Aorta (tissue), 5 donors: Measurements from ENCODE around the gene DMRTC1. TPM values are rescaled to one million over a fixed set of nuclear protein-coding genes. Genes with fewer than 3 reads are reported as not detected.
"Not testable (repeated sequence)": the region's sequence is repeated elsewhere in the genome, so short reads cannot be mapped to it uniquely, and the experiment has no call there.

Source experiments
- ATAC-seq: fragments of 200-7000 bp; cut with Tn5 transposase; one replicate; pipeline ENCODE4 v1.9.1; 2022; ENCODE audit warnings: moderate library complexity; ENCODE audit not compliant: low FRiP score
- DNase-seq, 2 donors: peaks; one replicate each; pipeline ENCODE4 v3.0.0-alpha.2; 2020
- H3K27ac ChIP-seq, 2 donors: one replicate each; pipeline ENCODE4 v1.5.1; 2013; ENCODE audit warnings: low read length in 2 of 2, mild to moderate bottlenecking in 2 of 2, moderate library complexity in 2 of 2, control low read depth in 1 of 2, inconsistent platforms in 1 of 2, low read depth in 1 of 2
- H3K27me3 ChIP-seq, 2 donors: one replicate each; pipeline ENCODE4 v1.6.1; 2013; ENCODE audit warnings: control low read depth in 1 of 2, low read length in 1 of 2, mild to moderate bottlenecking in 1 of 2, moderate library complexity in 1 of 2; ENCODE audit not compliant: insufficient read depth in 2 of 2, control insufficient read depth in 1 of 2
- H3K36me3 ChIP-seq, 2 donors: one replicate each; pipeline ENCODE4 v1.6.1; 2013; ENCODE audit warnings: control low read depth in 1 of 2, low read length in 1 of 2, mild to moderate bottlenecking in 1 of 2; ENCODE audit not compliant: insufficient read depth in 2 of 2, control insufficient read depth in 1 of 2
- H3K4me1 ChIP-seq, 2 donors: one replicate each; pipeline ENCODE4 v1.6.1; 2013; ENCODE audit warnings: low read length in 2 of 2, control low read depth in 1 of 2, mild to moderate bottlenecking in 1 of 2, moderate library complexity in 1 of 2; ENCODE audit not compliant: insufficient read depth in 2 of 2, control insufficient read depth in 1 of 2
- H3K4me3 ChIP-seq, 2 donors: one replicate each; pipeline ENCODE4 v1.5.1; 2013; ENCODE audit warnings: low read length in 2 of 2, control low read depth in 1 of 2, mild to moderate bottlenecking in 1 of 2
- H3K9me3 ChIP-seq: one replicate; pipeline ENCODE4 v1.6.1; 2013; ENCODE audit warnings: mild to moderate bottlenecking, low read length; ENCODE audit not compliant: control insufficient read depth
- WGBS, 2 donors: extraction: QIAGEN DNeasy Blood & Tissue Kit; methylation state at CpG; one replicate each; pipeline ENCODE4 v1.1.7; 2013; 5-methylcytosine and 5-hydroxymethylcytosine counted together
- intact Hi-C, 2 donors: fragments of 100-400 bp; cut with DNase I; formaldehyde crosslinking; loops; one replicate each; pipeline versions ENCODE4 v1.14.2 to v1.15.0; 2022
- long read RNA-seq, 2 donors: library from polyadenylated mRNA; unstranded; transcript quantifications; one replicate each; pipeline ENCODE4 v2.0.0, GENCODE V29; 2020 to 2021
- polyA plus RNA-seq, 2 donors: library from polyadenylated mRNA; stranded (reverse); fragments of 200-250 nt; gene quantifications; one replicate each; pipeline ENCODE4 v1.2.3, GENCODE V29; 2013
- total RNA-seq, 2 donors: library from RNA; stranded (reverse); fragmentation: NEBNext Ultra II Directional; extraction: Animal tissue kit (Norgen Biotek cat#: 25700); gene quantifications; one replicate each; pipeline ENCODE4 v1.2.1, GENCODE V29; 2021
- donor health status: healthy with polysubstance abuse.
- donor health status: Bipolar disorder and iron deficiency.
- donor health status: DM: no; HTN: no; CAD: no.
- donor health status: DM: no; HTN: no; CAD: no.
- donor health status: DM: yes; HTN: yes; CAD: no.

The DMRTC1 gene, protein sequence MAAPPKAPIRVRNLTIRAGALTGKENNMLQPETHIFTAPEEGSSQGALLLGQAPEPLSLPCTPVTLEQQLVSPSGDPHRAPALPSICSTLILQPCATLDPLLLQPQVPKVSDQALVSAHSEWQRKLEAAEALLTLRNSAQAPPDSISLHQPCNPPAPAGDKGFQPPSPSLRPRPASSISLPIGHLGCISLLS
- total RNA-seq (not detected), polyA plus RNA-seq (not detected)
- long read RNA-seq, donor 1 = 0 reads
- long read RNA-seq, donor 2 = 0 reads

DNA sequence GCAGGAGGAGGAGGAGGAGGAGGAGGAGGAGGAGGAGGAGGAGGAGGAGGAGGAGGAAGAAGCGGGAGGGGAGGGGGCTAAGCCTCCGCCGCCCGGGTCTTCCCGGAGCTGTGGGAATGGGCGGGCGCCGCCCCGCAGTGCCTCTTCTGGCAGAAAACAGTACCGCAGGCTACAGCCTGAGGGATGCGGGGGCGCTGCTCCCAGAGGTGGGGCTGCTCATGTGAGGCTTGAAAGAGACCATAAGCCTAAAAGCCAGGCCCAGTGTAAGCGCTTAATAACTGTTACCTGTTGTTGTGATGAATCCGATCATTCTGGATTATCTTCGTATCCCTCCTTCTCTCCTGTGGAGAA lies at the start of gene DMRTC1:
Gene DMRTC1, minus strand, starts transcription at position 19 of the 351 bp plus-strand sequence. CDS start 68,143 bp downstream, outside the sequence.
- H3K27ac ChIP-seq, H3K27me3 ChIP-seq, H3K4me3 ChIP-seq, H3K4me1 ChIP-seq, ATAC-seq, DNase-seq, H3K9me3 ChIP-seq, H3K36me3 ChIP-seq, intact Hi-C loops: not testable (repeated sequence)
- no CpG with 5 or more reads among the region's 15 CpGs for WGBS, 2 donors

DNA sequence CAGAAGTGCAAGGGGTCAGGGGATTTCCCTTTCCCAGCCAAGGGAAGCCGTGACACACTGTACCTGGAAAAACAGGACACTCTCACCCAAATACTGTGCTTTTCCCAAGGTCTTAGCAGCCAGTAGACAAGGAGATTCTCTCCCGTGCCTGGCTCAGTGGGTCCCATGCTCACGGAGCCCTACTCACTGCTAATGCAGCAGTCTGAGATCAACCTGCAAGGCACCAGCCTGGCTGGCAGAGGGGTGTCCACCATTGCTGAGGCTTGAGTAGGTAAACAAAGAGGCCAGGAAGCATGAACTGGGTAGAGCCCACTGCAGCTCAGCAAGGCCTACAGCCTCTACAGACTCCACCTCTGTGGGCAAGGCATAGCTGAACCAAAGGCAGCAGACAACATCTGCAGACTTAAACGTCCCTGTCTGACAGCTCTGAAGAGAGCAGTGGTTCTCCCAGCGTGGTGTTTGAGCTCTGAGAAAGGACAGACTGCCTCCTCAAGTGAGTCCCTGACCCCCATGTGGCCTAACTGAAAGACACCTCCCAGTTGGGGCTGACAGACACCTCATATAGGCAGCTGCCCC lies 37.3 kb upstream of the DMRTC1 start:
- H3K4me3 ChIP-seq, H3K27me3 ChIP-seq, H3K27ac ChIP-seq, H3K36me3 ChIP-seq, H3K4me1 ChIP-seq, ATAC-seq, intact Hi-C loops, H3K9me3 ChIP-seq: not testable (repeated sequence)
- peak; percentile 15 for DNase-seq
- WGBS, 2 donors = 60 to 62% methylated on average over 5 of the region's 5 CpGs

DNA sequence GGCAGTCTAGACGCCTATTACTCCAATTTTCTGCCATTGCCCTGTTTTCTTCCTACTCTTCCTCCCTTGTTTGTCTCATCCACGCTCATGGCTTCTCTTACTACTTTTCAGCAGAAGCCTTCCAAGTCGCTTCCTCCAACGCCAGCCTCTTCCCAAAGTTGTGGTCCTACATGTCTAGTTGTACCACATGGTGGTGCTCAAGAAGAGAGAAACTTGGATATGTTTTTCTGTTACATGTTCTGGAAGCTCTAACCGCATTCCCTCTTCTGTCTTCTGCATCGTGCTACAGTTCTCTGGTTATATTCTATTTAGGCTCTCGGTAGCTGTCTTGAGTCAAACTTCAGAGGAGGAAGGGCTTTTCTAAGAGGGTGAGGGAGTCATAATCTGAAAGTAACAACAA lies 31.2 kb upstream of the DMRTC1 start:
- intact Hi-C loops, ATAC-seq, H3K36me3 ChIP-seq, H3K9me3 ChIP-seq, H3K4me1 ChIP-seq, H3K27me3 ChIP-seq, H3K27ac ChIP-seq, DNase-seq, H3K4me3 ChIP-seq: not testable (repeated sequence)
- WGBS, 2 donors = no CpG with 5 or more reads among the region's 7 CpGs

DNA sequence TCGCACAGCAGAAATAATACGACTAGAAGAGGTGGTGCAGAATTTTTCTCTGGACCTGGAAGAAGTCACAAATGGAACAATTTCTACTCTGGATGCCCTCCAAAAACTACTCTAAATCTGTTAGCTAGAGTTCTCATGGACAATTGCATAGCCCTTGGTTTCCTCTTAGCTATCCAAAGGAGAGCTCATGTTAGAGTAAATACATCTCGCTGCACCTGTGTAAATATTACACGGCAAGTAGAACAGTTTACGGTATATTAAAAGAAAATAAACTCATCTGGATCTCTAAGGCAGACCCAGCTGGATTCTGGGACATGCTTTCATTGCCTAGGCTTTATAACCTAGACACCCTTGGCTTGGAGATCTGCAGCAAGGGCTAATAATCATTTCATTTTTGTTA lies 28.2 kb upstream of the DMRTC1 start:
- H3K27me3 ChIP-seq, DNase-seq, intact Hi-C loops, H3K9me3 ChIP-seq, H3K27ac ChIP-seq, H3K4me3 ChIP-seq, H3K36me3 ChIP-seq, H3K4me1 ChIP-seq, ATAC-seq: not testable (repeated sequence)
- WGBS, 2 donors = no CpG with 5 or more reads among the region's 5 CpGs

DNA sequence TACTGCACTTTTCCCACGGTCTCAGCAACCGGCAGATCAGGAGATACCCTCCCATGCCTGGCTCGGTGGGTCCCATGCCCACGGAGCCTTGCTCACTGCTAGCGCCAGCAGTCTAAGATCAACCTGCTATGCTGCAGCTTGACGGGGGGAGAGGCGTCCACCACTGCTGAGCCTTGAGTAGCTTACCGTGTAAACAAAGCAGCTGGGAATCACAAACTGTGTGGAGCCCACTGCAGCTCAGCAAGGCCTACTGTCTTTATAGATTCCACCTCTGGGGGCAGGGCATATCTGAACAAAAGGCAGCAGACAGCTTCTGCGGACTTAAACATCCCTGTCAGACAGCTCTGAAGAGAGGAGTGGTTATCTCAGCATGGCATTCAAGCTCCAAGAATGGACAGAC lies 16.3 kb upstream of the DMRTC1 start:
- H3K36me3 ChIP-seq, ATAC-seq, intact Hi-C loops, H3K27me3 ChIP-seq, H3K4me1 ChIP-seq, DNase-seq, H3K9me3 ChIP-seq, H3K4me3 ChIP-seq, H3K27ac ChIP-seq: not testable (repeated sequence)
- no CpG with 5 or more reads among the region's 9 CpGs for WGBS, 2 donors

DNA sequence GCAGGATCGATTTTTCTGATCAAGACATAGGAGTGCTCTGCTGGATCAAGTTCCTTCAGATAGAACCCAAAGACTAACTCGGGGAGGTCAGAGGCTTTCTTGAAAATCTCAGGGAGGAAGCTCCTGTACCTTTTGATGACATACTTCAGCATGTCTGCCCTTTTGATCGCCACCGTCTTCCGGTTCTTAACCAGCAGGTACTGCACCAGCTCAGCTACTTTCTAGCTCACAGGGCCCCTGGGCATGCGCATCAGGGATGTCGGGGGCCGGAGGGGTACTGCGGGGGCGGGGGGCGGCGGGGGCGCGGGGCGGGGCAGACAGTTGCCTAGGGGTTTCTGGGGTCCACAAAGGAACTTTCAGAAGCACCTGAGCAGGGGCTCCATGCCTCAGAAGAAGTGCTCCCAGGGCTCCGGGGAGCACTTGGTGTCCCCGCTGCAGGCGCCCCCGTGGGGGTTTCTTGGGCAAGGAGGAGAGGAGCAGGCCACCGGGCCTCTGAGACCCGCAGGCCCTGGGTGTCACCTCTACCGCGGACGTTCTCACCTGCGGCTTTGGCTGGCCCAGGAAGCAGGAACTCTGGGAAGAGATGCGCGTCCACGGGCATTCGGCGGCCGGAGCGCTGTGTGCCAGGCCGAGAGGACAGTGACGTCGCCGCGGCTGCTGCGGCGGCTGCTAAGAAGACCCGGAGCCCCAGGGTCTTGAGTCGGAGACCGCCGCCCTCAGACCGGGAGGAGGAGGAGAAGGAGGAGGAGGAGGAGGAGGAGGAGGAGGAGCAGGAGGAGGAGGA lies 410 bp downstream of the DMRTC1 start:
- H3K4me1 ChIP-seq, H3K27me3 ChIP-seq, H3K4me3 ChIP-seq, H3K9me3 ChIP-seq, H3K27ac ChIP-seq, H3K36me3 ChIP-seq, DNase-seq, intact Hi-C loops, ATAC-seq: not testable (repeated sequence)
- no CpG with 5 or more reads among the region's 44 CpGs for WGBS, 2 donors

DNA sequence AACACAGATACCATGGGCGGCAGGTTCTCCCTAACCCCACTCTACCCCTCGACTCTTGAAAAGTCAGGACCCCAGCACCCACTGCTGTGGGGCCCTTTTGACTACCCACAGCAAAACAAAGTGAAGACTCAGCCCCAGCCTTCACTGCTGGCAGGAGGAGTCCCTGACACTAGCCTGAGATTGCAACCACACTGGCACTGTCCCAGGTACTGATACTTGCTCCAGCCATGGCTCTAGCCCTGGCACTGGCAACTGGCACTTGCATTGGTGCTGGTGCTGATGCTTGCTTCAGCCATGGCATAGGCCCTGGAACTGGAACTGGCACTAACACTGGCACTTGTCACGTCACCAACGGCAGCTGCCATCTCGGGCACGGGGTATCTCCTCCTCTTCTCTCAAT lies 1.4 kb downstream of the DMRTC1 start:
- intact Hi-C loops, H3K27ac ChIP-seq, H3K4me1 ChIP-seq, H3K27me3 ChIP-seq, H3K4me3 ChIP-seq, H3K9me3 ChIP-seq, DNase-seq, ATAC-seq, H3K36me3 ChIP-seq: not testable (repeated sequence)
- no CpG with 5 or more reads among the region's 6 CpGs for WGBS, 2 donors

DNA sequence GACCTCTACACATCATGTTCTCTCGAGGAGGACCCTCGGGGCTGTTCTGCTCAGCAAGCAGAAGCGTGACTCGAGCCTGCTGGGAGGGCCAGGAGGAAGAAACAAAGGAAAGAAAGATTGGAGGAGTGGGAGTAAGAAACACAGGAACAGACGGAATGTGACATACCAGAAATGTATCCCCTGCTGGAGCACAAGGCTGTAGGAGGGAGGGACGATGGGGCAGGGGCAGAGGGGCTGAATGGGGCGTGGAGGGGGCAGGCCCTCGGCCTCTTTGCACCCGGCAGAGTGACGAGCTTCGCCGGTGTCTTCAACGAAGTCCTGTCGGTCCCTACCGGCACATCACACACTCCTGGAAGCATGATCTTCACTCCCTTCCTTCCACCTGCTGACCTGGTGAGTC lies 5.7 kb downstream of the DMRTC1 start, which contains the start of gene FAM236A:
Gene FAM236A, plus strand, starts transcription at position 301 of the 400 bp plus-strand sequence. Its CDS starts 57 bp downstream, at position 358.
- H3K27ac ChIP-seq, H3K9me3 ChIP-seq, H3K36me3 ChIP-seq, H3K4me1 ChIP-seq, H3K4me3 ChIP-seq, ATAC-seq, DNase-seq, intact Hi-C loops, H3K27me3 ChIP-seq: not testable (repeated sequence)
- no CpG with 5 or more reads among the region's 15 CpGs for WGBS, 2 donors
